HG03565 (cell line): ENCODE measurements around the gene NID2.

Experiments used
- ATAC-seq: cut with Tn5 transposase; IDR thresholded peaks from one replicate; pipeline ENCODE4 v1.9.1; 2021; ENCODE audit warnings: mild to moderate bottlenecking, moderate library complexity; ENCODE audit not compliant: unreplicated experiment

NID2 gene

GRCh38 chr14:52080808-52081755 is 12.2 kb upstream of the NID2 start:
- ATAC-seq: no peak

GRCh38 chr14:52080158-52080800 is 11.4 kb upstream of the NID2 start:
- no peak for ATAC-seq

- no peak for ATAC-seq
Measured at GRCh38 chr14:52079239-52079959, 10.5 kb upstream of the NID2 start.

GRCh38 chr14:52078721-52079120 is 9.9 kb upstream of the NID2 start:
- ATAC-seq: no peak

- no peak for ATAC-seq
Measured at GRCh38 chr14:52078095-52078531, 9.3 kb upstream of the NID2 start.

- no peak for ATAC-seq
Measured at GRCh38 chr14:52077256-52077979, 8.6 kb upstream of the NID2 start.

GRCh38 chr14:52076334-52076733 is 7.5 kb upstream of the NID2 start:
- no peak for ATAC-seq

- ATAC-seq: no peak
Measured at GRCh38 chr14:52075371-52075770, 6.5 kb upstream of the NID2 start.

GRCh38 chr14:52073251-52073650 is 4.4 kb upstream of the NID2 start:
- ATAC-seq: no peak

- ATAC-seq: no peak
Measured at GRCh38 chr14:52072266-52072780, 3.5 kb upstream of the NID2 start.

- no peak for ATAC-seq
Measured at GRCh38 chr14:52071675-52072074, 2.8 kb upstream of the NID2 start.

GRCh38 chr14:52070051-52070431 is 1.2 kb upstream of the NID2 start:
- no peak for ATAC-seq

- ATAC-seq: no peak
Measured at GRCh38 chr14:52069307-52070050, 620 bp upstream of the NID2 start.

GRCh38 chr14:52067873-52068614 is 815 bp downstream of the NID2 start:
- ATAC-seq: no peak

GRCh38 chr14:52064174-52064573 is 4.7 kb downstream of the NID2 start:
- no peak for ATAC-seq

GRCh38 chr14:52063052-52063462 is 5.8 kb downstream of the NID2 start:
- no peak for ATAC-seq

- ATAC-seq: no peak
Measured at GRCh38 chr14:52061890-52062289, 7.0 kb downstream of the NID2 start.

- ATAC-seq: no peak
Measured at GRCh38 chr14:52061390-52061789, 7.5 kb downstream of the NID2 start.

- no peak for ATAC-seq
Measured at GRCh38 chr14:52060080-52060479, 8.8 kb downstream of the NID2 start.
